Progenitor cell of endocrine pancreas (in vitro differentiated cells): ENCODE results near the gene PTTG1IP. TPM values are rescaled to one million over a fixed set of nuclear protein-coding genes. Genes with fewer than 3 reads are reported as not detected.
A peak's percentile ranks its signal among the peaks of the same experiment; 100 is the strongest.

Source experiments
- DNase-seq: peaks from one replicate; pipeline ENCODE4 v3.0.0; 2021; ENCODE audit warnings: low spot score; ENCODE audit not compliant: unreplicated experiment
- H3K27ac Mint-ChIP-seq: 2 replicates; pipeline ENCODE4 v1.8.0; 2021; ENCODE audit warnings: mild to moderate bottlenecking, moderate library complexity, mixed read lengths
- H3K27me3 Mint-ChIP-seq: 2 replicates; pipeline ENCODE4 v1.8.0; 2021; ENCODE audit warnings: mixed read lengths
- H3K36me3 Mint-ChIP-seq: 2 replicates; pipeline ENCODE4 v1.8.0; 2022; ENCODE audit warnings: mixed read lengths; ENCODE audit not compliant: insufficient read depth
- H3K4me1 Mint-ChIP-seq: 2 replicates; pipeline ENCODE4 v1.8.0; 2021; ENCODE audit warnings: low read depth, mixed read lengths
- H3K4me3 Mint-ChIP-seq: 2 replicates; pipeline ENCODE4 v1.8.0; 2021; ENCODE audit warnings: low read depth, mild to moderate bottlenecking, moderate library complexity, mixed read lengths
- H3K9me3 Mint-ChIP-seq: 2 replicates; pipeline ENCODE4 v1.8.0; 2021; ENCODE audit warnings: low read depth, mixed read lengths
- CTCF ChIP-seq: fragments of 200-600 bp; sonication (generic); IDR thresholded peaks from one replicate; pipeline ENCODE4 v1.5.0; 2021; ENCODE audit warnings: antibody characterized with exemption, mild to moderate bottlenecking; ENCODE audit not compliant: unreplicated experiment
- total RNA-seq: library from RNA; stranded (reverse); gene quantifications from 2 replicates; pipeline ENCODE4 v1.2.1, GENCODE V29; 2021

PTTG1IP gene
- total RNA-seq, 1 donor from 2014 or later: 221 TPM

- Mint-ChIP-seq H3K36me3 (no peaks in the 10 kb centered on the region), H3K27me3 (peaks cover 17% of the 10 kb centered on the region), H3K4me3 (peak overlapping the region; percentile 93), H3K4me1 (peaks cover 59% of the 10 kb centered on the region), H3K27ac (peak overlapping the region; percentile 96), H3K9me3 (no peaks in the 10 kb centered on the region)
- TF ChIP-seq CTCF: no peak
- no peak for DNase-seq
These were observed 2.6 kb downstream of the PTTG1IP start for GRCh38 chr21:44870748-44871495.

GRCh38 chr21:44869781-44870747 lies 3.4 kb downstream of the PTTG1IP start:
- H3K27me3 Mint-ChIP-seq: peaks cover 9% of the 10 kb centered on the region
- no peaks in the 10 kb centered on the region for H3K9me3 Mint-ChIP-seq
- H3K4me1 Mint-ChIP-seq: peaks cover 68% of the 10 kb centered on the region
- no peak for TF ChIP-seq CTCF
- peak overlapping the region; percentile 92 for H3K27ac Mint-ChIP-seq
- no peak for DNase-seq
- H3K36me3 Mint-ChIP-seq: peaks cover 2% of the 10 kb centered on the region
- H3K4me3 Mint-ChIP-seq: peak overlapping the region; percentile 70

GRCh38 chr21:44868707-44869106 lies 4.8 kb downstream of the PTTG1IP start:
- Mint-ChIP-seq H3K4me3 (no peak overlapping the region), H3K27me3 (no peaks in the 10 kb centered on the region), H3K9me3 (no peaks in the 10 kb centered on the region), H3K4me1 (peaks cover 67% of the 10 kb centered on the region), H3K36me3 (peaks cover 3% of the 10 kb centered on the region), H3K27ac (peak overlapping the region; percentile 81)
- TF ChIP-seq CTCF: no peak
- no peak for DNase-seq

- DNase-seq: no peak
- Mint-ChIP-seq H3K4me1 (peaks cover 67% of the 10 kb centered on the region), H3K27ac (peak overlapping the region; percentile 91), H3K27me3 (no peaks in the 10 kb centered on the region), H3K9me3 (no peaks in the 10 kb centered on the region), H3K4me3 (no peak overlapping the region), H3K36me3 (peaks cover 3% of the 10 kb centered on the region)
- TF ChIP-seq CTCF: no peak
These were observed 5.3 kb downstream of the PTTG1IP start for GRCh38 chr21:44867999-44868700.

- DNase-seq: no peak
- Mint-ChIP-seq H3K27ac (peak overlapping the region; percentile 91), H3K9me3 (no peaks in the 10 kb centered on the region), H3K4me1 (peaks cover 64% of the 10 kb centered on the region), H3K4me3 (peak overlapping the region; percentile 6), H3K36me3 (peaks cover 4% of the 10 kb centered on the region), H3K27me3 (no peaks in the 10 kb centered on the region)
- no peak for TF ChIP-seq CTCF
These were observed 6.0 kb downstream of the PTTG1IP start for GRCh38 chr21:44867464-44867863.
